ENCODE results near the gene SCGB3A1. TPM values are rescaled to one million over a fixed set of nuclear protein-coding genes. Genes with fewer than 3 reads are reported as not detected.

SCGB3A1 gene
- total RNA-seq, 1 donor = not detected

DNA sequence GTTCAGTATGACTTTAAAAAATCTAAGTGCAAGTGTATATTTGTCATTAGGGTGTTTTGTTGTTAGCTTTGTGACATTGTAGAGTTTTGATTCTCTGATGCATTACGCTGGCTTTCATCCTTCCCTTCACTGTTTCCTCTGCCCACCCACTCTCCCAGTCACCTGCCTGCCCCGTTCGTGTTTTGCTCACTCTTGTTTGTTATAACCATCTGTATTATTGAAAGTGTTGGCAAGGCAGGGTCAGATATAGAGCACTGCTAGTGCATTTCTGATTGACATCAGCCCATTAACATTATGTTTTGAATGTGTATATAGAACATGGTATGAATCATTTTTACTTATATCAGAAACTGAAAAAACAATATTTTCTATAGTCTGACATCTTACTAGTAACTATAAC lies 27.3 kb downstream of the SCGB3A1 start:
- no peak for DNase-seq (ENCODE audit: low read depth)
- H3K4me3 ChIP-seq (ENCODE audit: low read depth, low read length) = no peak overlapping the region
- TF ChIP-seq, protein P1, sequence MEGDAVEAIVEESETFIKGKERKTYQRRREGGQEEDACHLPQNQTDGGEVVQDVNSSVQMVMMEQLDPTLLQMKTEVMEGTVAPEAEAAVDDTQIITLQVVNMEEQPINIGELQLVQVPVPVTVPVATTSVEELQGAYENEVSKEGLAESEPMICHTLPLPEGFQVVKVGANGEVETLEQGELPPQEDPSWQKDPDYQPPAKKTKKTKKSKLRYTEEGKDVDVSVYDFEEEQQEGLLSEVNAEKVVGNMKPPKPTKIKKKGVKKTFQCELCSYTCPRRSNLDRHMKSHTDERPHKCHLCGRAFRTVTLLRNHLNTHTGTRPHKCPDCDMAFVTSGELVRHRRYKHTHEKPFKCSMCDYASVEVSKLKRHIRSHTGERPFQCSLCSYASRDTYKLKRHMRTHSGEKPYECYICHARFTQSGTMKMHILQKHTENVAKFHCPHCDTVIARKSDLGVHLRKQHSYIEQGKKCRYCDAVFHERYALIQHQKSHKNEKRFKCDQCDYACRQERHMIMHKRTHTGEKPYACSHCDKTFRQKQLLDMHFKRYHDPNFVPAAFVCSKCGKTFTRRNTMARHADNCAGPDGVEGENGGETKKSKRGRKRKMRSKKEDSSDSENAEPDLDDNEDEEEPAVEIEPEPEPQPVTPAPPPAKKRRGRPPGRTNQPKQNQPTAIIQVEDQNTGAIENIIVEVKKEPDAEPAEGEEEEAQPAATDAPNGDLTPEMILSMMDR (IDR thresholded peaks at IDR 0.05; ENCODE audit: insufficient read depth, low read depth, low read length) = no peak

GRCh38 chr5:180558232-180558631 lies 33.1 kb downstream of the SCGB3A1 start:
- TF ChIP-seq, protein P1 (IDR thresholded peaks at IDR 0.05; ENCODE audit: insufficient read depth, low read depth, low read length) = no peak
- no peak overlapping the region for H3K4me3 ChIP-seq (ENCODE audit: low read depth, low read length)
- no peak for DNase-seq (ENCODE audit: low read depth)

DNA sequence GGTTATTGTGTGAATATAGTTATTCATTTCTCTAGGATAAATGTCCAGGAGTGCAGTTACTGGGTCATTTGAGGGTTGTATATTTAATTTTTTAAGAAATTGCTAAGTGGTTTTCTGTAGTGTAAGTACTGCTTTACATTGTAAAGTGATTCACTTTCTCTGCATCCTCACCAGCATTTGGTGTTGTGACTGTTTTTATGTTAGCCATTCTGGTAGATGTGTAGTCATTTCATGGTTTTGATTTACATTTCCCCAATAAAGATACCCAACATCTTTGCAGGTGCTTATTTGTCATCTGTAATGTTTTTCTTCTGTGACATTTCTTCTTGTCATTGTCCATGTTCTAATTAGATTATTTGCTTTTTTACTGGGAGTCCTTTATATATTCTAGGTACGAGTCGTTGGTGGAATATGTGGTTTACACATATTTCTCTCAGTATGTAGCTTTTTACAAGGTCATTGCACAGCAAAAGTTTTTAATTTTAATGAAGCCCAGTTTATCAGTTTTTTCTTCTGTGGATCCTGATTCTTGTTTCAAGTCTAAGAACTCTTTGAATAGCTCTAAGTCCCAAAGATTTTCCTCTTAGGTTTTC lies 34.0 kb downstream of the SCGB3A1 start:
- DNase-seq (ENCODE audit: low read depth) = no peak

GRCh38 chr5:180555168-180555921 lies 36.0 kb downstream of the SCGB3A1 start:
- DNase-seq (ENCODE audit: low read depth) = peak; percentile 67
- TF ChIP-seq, protein P1 (IDR thresholded peaks at IDR 0.05; ENCODE audit: insufficient read depth, low read depth, low read length) = no peak
- no peak overlapping the region for H3K4me3 ChIP-seq (ENCODE audit: low read depth, low read length)

More for the DNA sequence above, 34.0 kb downstream of the SCGB3A1 start:
- no peak overlapping the region for H3K4me3 ChIP-seq (ENCODE audit: low read depth, low read length)
- TF ChIP-seq, protein P1 (IDR thresholded peaks at IDR 0.05; ENCODE audit: insufficient read depth, low read depth, low read length) = no peak

DNA sequence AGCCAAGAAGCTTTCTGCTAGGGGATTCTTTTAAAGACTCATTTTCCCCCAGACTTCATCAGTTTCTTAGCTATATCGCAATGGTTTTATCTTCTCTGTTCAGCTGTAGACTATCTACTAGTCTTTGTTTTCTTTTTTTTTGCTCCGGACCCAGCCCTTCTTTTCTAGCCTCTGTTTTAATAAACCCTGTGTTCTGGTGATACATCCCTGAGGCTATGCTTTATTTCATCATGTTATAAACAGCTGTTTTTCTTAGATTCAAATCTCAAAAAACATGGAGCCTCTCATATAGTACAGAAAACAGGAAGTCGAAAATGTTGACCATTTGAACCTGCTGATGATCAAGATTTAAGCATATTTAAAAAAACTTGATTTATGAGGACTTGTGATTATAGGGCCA lies 37.8 kb downstream of the SCGB3A1 start:
- peak; percentile 66 for DNase-seq (ENCODE audit: low read depth)
- no peak overlapping the region for H3K4me3 ChIP-seq (ENCODE audit: low read depth, low read length)
- TF ChIP-seq, protein P1 (IDR thresholded peaks at IDR 0.05; ENCODE audit: insufficient read depth, low read depth, low read length) = no peak

DNA sequence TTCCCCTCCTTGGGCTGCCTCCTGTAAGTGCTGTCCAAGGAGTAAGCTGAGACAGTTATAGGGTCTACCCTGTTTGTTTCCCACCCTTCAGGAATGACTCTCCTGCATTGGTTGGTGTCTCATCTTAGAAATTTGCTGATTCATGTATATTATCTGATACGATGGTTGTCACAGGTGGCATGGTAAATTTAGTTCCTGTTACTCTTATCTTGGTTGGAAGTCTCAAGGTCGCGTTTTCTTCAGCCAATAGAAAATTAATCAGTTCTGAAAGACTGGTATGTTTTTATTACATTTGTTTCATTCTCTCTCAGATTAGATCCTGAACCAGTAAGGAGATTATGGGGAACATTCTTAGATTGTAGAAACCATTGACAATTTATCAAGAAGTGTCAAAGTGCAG lies 42.7 kb downstream of the SCGB3A1 start:
- DNase-seq (ENCODE audit: low read depth) = no peak
- H3K4me3 ChIP-seq (ENCODE audit: low read depth, low read length) = no peak overlapping the region
- TF ChIP-seq, protein P1 (IDR thresholded peaks at IDR 0.05; ENCODE audit: insufficient read depth, low read depth, low read length) = no peak

All from fibroblast of villous mesenchyme (primary cell).